EL (cell line): Measurements from ENCODE around the gene BBS4.
"Not testable (repeated sequence)": the region's sequence is repeated elsewhere in the genome, so short reads cannot be mapped to it uniquely, and the experiment has no call there.

Experiments
- DNase-seq: peaks from one replicate; pipeline ENCODE4 v3.0.0-alpha.2; 2016

The BBS4 gene

DNA sequence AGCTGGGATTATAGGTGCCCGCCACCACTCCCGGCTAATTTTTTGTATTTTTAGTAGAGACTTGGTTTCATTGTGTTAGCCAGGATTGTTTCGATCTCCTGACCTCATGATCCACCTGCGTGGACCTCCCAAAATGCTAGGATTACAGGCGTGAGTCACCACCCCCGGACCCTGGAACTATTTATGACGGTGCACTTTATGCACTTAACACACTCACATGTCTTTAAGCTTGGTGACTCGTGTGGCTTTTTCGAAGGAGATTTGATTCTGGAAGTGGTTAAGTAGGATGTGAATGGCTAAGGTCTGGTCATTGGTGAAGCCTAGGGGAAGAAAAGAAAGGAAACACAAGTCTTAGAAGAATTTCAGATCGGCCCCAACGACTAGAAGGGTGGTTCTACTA lies 20.3 kb downstream of the BBS4 start:
- peak; percentile 50 for DNase-seq

DNA sequence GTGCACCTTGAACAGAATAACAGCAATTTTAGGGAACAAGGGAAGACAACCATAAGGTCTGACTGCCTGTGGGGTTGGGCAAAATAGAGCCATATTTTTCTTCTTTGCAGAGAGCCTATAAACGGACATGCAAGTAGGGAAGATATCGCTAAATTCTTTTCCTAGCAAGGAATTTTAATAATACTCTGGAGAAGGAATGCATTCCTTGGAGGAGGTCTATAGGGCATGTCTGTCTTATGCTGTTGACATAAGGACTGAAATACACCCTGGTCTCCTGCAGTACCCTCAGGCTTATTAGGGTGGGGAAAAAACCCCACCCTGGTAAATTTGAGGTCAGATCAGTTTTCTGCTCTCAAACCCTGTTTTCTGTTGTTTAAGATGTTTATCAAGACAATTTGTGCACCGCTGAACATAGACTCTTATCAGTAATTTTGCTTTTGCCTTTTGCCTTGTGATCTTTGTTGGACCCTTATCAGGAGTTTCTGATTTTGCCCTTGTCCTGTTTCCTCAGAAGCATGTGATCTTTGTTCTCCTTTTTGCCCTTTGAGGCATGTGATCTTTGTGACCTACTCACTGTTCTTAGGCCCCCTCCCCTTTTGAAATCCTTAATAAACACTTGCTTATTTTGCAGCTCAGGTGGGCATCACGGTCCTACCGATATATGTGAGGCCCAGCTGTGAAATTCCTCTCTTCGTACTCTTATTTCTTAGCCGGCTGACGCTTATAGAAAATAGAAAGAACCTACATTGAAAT lies 22.7 kb downstream of the BBS4 start:
- DNase-seq: not testable (repeated sequence)

DNA sequence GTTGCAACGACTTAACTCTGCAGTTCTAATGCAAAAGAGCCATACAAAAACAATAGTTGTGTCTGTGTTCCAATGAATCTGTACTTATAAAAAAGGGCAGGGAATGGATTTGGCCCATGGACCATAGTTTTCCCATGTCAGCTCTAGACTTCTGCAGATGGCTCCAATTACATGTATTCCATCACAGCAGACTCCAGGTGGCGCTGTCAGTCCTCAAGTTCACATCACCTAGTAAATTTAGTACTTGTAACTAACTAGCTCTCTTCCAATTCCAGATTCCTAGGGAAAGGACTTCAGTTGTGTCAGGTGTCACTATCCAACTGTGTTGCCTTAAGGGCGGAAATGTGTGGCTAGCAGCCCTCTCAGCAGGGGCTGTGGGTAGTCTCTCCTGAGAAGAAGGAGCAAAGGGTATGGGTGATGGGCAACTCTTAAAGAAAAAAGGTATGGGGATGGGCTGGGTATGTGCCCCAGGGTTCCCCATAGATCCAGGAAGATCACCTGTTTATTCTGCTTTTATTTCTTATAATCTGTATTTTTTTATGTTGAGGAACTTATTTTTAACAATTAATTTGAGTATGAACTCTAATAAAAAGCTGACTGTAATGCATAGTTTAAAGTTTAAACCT lies 36.2 kb downstream of the BBS4 start:
- peak; percentile 65 for DNase-seq

DNA sequence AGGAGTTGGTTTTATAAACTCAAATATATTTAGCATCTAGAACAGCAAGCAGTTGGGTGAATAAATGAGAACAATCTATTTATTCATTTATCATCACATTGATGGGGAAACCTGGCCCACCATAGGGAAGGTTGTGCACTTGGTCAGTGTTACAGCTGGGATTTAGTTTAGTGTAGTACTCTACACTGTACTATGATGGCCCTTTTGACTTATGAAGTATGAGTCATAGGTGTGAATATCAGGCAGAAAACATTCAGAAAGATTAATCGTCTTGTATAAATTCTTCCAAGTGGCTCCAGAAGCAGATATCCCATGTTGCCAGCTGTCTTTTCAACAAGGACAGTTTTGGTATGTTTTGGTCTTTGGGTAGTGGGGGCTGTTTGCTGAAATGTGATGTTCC lies 38.0 kb downstream of the BBS4 start:
- no peak for DNase-seq

DNA sequence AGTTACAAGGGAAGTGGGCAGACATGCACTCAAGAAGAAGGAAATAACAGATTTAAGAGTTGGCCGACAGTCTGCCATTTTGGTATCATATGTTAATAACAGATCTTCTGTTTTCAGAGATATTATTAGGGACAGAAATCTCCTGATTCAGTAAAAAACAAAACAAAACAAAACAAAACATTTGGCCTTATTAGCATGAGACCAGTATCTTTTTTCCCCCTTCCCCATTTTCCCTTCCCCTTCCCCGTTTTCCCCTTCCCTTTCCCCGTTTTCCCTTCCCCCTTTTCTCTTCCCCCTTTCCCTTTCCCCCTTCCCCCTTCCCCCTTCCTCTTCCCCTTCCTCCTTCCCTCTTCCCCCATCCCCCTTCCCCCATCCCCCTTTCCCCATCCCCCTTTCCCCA lies 39.4 kb downstream of the BBS4 start:
- DNase-seq: no peak

DNA sequence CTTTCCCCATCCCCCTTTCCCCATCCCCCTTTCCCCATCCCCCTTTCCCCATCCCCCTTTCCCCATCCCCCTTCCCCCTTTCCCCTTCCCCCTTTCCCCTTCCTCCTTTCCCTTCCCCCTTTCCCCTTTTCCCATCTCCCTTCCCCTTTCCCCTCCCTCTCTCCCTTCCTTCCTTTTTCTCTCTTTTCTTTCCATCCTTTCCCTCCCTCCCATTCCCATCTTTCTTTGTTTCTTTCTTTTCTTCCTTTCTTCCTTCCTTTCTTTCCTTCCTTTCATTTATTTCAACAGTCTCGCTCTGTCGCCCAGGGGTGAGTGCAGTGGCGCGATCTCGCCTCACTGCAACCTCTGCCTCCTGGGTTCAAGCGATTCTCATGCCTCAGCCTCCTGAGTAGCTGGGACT lies 39.8 kb downstream of the BBS4 start:
- DNase-seq: not testable (repeated sequence)

DNA sequence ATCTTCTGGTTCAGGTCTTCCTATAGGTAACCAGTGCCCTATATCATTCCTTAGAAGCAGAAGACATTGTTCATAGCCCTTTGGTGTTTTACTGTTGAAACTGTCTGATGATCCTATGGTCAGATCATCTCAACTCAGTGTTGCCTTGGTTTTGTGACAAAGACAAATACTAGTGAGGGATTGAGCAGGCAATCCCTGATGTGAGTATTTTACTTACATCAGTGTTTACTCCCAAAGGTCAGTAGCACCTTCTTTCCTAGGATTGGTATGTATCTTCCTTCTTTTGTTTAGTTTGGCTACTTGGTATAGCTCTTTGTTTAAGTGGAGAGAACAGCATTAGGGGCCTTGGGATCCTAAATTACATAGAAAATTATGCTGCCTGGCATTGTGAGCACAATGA lies 41.1 kb downstream of the BBS4 start:
- no peak for DNase-seq

DNA sequence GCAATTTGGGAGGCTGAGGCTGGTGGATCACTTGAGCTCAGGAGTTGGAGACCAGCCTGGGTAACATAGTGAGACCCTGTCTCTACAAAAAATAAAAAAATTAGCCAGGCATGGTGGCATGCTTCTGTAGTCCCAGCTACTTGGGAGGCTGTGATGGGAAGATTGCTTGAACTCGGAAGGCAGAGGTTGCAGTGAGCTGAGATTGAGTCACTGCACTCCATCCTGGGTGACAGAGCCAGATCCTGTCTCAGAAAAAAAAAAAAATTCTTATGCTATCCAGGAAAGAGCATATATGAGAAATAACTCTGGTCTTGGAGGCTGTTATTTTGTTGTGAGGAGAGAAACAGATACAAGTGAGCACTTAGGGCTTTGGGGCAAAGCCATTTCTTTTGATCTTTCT lies 42.2 kb downstream of the BBS4 start:
- DNase-seq: peak; percentile 15

DNA sequence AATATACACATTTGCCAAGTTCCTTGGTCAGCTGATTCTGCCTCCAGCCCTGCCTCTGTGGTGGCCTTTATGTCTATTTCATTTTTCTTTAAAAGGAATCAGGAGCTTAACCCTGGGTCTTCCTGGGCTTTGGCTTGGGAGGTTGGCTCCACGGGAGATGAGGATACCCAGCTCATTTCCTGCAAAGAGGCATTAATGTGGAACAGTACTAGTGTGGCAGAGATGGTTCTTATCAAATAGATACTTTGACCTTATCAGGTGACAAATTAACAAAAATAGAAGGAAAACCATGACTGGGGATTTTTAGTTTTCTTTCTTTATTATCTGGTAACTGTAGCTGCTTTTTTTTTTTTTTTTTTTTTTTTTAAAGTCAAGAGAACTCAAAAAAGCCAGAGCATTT lies 42.8 kb downstream of the BBS4 start:
- no peak for DNase-seq

DNA sequence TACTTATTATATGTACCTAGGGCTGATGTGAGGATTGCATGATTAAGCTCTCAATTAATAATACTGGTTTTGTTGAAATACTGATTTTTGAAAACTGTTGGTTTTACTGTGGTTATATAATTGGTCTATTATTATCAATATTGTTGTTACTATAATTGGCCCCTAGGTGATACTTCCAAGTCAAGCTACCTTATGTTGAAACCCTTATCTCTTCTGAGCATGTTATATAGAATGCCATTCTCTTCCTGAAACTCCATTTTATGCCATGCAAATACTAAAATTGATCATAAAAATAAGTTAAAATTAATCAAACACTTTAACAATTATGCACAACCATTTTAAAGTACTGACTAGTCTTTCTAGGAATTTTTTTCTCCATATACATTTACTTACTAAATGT lies 46.1 kb downstream of the BBS4 start:
- DNase-seq: no peak

DNA sequence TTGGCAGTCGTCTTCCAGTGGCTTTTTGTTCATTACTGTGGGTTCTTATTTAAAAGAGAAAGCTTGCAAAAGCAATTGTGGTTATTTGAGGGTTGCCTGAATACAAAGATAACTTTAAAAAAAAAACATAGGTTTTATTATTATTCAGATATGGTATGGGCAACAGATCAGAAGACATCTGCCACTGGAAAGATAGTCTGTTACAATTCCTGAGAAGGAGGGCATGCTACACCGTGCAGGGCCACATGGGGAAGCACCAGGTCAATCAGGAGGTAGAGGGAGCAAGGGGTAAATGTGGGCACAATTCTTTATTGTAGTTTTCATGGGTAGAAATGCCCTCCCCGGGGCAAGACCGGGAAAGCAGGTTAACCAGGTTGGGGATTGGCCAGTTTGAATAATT lies 46.5 kb downstream of the BBS4 start:
- DNase-seq: no peak

DNA sequence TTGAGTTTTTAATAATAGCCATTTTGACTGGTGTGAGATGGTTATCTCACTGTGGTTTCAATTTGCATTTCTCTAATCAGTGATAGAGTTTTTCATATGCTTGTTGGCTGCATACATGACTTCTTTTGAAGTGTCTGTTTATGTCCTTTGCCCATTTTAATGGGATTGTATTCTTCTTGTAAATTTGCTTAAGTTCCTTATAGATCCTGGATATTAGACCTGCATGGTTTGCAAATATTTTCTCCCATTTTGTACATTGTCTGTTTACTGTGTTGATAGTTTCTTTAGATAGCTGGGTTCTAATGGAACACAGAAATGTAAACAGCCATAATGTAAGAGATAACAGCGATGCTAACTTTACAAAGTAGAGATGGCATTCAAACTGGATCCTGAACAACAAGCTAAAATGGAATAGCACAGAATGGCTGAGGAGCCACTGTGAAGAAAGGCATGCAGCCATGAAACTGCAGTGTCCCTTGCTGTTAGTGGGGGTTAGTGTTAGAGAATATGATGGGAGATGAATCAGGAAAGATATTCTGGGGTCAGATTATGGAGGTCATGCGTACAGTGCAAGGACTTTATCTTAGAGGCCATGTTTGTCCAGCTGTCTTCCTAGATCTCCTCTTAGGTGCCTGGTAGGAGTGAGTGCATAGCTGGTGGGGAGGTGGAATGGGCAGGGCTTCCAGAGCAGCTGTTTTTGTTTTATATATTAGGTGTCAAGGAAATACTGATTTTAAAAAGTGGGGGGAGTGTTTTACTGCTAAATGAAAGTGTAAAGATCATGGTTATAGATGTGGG lies 48.1 kb downstream of the BBS4 start:
- DNase-seq: no peak

DNA sequence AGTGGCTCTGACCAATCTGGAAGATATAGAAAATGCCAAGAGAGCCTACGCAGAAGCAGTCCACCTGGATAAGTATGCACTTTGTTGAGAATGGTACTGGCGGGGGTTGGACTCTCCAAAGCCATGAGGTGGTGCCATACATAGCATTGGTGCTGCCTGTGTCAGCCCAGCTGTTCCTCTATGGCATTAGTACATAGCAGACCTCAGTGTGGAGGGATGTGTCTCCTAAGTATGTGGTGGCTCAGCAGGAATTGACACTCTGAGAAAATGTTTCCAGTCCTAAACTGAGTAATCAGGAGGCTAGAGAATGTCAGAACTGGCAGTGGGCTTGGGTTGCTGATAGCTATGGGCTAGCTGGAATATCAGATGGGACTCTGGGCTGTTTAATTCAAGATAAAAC lies 49.1 kb downstream of the BBS4 start:
- DNase-seq: no peak

DNA sequence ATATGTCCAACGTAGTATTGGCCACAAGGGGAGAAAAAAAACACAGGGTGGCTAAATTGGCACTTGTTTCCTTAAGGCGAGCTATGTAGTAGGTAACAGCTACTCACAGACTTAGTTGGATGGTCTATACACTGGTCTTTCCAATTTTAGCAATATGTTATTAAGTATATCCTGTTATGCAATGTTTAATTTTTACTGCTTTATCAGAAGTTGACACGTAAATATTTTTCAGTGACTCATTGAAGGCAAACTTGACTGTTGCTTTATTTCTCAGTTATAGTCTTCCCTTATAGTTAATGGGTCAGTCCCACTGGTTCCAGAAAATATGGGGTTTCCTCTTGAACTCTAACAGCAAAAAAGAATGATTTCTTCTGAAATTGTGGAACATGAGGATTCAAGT lies 51.1 kb downstream of the BBS4 start:
- DNase-seq: peak; percentile 7

DNA sequence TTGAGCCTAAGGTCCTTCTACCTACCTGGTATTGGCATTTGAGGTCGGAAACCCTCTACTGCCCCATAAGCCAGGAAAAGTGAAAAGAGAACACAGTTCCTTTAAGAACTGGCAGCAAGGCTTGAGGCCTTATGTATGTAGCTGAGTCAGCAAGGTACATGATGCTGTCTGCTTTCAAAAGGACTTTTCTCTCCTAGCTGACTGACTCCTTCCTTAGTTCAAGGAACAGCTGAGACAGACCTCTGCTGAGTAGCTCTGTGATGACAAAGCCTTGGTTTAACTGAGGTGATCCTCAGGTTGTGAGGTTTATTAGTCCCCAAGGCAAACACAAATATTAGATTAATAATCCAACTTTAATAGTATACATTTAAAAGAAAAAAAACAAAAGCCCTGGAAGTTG lies 51.7 kb downstream of the BBS4 start:
- no peak for DNase-seq

DNA sequence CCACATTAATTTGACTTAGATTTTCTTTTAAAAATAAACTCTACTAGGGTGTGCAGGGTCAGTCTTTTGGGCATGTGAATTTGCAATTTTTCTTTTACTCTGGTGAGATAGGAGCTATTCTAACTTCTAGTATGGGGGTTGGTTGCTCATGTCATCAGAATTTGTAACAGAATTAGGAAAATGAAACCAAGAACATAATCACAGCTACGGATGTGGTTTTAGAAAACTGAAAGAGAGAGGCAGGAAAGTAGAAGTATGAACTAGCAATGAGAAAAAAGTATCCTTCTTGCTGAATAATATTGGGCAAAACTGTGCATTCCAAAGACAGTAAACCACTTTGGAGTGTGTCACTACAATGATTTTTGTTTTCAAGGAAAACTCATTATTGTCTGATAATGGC lies 54.2 kb downstream of the BBS4 start:
- no peak for DNase-seq

DNA sequence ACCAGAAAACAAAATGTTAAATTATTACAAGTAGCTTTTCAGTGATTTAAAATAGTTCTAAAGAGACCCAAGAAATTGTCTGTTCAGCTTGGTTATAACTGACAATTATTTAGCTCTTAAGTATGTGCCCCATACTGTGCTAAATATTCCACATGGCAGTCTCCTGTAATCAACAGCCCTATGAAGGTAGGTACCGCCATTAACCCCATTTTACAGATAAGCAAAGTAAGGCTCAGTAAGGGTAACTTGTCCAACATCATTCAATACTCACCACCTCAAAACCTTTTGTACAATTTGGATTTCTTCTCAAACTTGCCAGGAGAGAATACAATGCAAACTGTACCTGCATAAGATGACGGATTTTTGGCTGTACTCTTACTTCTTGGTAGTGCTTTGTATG lies 63.7 kb downstream of the BBS4 start:
- DNase-seq: no peak

DNA sequence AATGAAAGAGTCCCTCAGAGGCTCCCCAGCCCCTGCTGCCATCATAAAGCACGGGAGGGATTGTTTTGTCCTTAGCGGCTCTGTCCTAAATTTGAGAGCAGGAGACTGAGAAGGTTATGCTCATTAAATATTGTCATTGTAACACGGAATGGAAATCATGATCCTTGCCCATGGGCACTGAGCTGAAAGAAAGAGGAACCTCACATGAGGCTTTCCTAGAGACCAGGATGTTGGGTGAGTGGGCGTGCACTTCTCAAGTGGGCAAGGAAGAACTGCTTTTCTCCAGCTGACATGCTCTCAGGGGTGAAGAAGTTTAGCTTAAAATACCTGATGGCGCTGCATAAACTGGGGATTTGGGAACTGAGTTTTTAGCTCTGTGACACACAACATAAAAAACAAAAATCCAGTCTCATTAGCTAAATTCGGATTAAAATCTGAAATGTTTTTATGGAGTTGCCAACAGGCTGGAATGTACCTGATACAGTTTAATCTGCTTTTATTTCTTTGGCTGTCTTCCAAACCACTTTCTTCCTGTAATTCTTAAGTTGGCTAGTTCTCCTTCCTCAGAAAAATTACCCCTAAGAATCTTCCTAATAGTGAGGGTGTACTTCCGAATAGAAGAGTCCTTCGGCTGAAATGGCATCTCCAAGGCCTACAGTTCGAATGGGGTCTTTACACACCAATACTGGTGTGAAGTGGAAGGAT lies 65.9 kb downstream of the BBS4 start:
- no peak for DNase-seq

DNA sequence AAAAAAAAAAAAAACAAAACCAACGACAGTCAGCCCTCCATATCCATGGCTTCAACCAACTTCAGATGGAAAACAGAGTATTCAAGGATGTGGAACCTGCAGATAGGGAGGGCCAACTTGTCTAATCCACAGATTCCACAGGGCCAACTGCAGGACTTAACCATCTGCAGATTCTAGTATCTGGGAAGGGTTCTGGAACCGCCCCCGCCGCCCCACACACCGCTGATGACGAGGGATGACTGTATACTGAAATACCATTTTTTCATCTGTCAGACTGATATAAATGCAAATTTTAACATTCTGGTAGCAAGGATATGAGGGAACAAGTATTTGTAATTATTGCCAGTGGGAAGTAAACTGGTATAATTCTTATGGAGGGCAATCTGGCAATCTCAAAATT lies 68.1 kb downstream of the BBS4 start:
- DNase-seq: no peak

DNA sequence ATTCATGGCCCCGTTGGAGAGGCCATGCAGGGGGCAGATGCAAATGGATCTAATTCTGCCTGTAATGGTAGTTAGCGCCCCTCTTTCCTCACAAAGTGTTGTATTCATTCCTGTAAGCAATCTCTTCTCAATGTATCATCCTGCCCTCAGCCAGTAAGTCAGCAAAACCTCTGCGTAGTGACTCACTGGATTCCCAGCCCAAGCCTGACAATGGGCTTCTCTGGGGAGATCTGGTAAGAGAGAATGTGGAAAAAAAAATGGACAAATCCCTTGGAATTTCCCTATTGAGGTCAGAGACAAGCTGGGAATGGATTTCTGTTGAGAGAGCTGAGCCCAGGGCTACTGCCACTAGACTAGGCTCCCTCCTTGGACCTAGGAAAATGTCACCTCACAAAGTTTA lies 72.2 kb downstream of the BBS4 start:
- peak; percentile 86 for DNase-seq

DNA sequence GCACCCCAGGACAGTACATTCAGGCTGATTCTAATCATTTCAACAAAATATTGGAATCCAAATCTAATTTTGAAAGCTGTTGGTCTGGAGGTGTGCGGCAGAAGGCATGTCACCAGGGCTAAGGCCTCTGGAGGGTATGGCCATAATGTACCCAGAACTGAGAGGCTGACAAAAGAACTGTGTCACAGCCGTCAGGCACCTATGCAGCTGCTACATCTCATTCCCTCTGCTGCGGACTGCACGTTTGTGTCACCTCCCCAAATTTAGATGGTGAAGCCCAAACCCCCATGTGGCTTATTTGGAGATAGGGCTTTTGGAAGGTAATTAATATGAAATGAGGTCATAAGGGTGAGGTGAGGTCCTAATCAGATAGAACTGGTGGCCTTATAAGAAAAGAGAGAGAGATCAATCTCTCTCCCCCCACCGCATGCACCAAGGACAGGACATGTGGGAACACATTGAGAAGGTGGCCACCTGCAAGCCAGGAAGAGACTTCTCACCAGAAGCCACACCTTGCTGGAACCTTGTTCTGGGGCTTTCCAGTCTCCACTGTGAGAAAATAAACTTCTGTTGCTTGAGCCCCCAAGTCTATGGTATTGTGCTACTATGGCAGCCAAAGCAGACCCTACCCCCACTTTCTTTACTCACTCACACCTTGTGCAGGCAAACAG lies 74.7 kb downstream of the BBS4 start:
- DNase-seq: no peak

DNA sequence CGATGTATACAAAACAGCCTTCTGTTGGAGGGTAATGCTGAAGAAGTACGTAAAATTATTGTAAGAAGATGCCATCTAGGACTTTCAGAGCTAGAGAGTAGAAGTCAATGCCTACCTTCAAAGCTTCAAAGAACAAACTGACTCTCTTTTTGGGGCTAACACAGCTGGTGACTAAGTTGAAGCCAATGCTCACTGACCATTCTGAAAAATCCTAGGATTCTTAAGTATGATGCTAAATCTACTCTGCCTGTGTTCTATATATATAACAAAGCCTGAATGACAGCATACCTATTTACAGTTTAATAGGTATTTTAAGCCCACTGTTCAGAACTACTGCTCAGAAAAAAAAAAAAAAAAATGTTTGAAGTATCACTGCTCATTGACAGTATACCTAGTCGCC lies 78.6 kb downstream of the BBS4 start:
- no peak for DNase-seq

DNA sequence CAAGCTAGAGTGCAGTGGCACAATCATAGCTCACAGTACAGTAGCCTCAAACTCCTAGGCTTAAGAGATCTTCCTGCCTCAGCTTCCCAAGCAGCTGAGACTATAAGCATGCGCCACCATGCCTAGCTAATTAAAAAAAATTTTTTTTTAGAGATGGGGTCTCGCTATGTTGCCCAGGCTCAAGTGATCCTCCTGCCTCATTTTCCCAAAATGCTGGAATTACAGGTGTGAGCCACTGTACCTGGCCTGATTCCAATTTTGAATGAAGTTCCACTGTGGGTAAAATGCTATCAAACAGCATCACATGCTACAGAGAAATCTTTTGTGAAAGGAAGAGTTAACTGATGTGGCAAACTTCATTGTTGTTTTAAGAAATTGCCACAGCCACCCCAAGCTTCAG lies 80.0 kb downstream of the BBS4 start:
- no peak for DNase-seq
